GM10266 (cell line): ENCODE measurements around the gene BFSP2.

Source experiments
- DNase-seq: peaks from one replicate; pipeline ENCODE4 v3.0.0; 2012; ENCODE audit errors: extremely low spot score
- CTCF ChIP-seq: IDR thresholded peaks from 2 replicates; pipeline ENCODE4 v1.5.1; 2012; ENCODE audit warnings: mild to moderate bottlenecking, low read depth; ENCODE audit not compliant: control insufficient read depth, insufficient read depth; ENCODE audit errors: missing control alignments

BFSP2 gene

GRCh38 chr3:133401374-133402135, 1.7 kb downstream of the BFSP2 start:
- no peak for DNase-seq
- TF ChIP-seq CTCF = no peak

GRCh38 chr3:133404920-133405319, 5.1 kb downstream of the BFSP2 start:
- no peak for DNase-seq
- no peak for TF ChIP-seq CTCF

GRCh38 chr3:133408366-133408765, 8.5 kb downstream of the BFSP2 start:
- no peak for TF ChIP-seq CTCF
- no peak for DNase-seq

GRCh38 chr3:133408961-133409360, 9.1 kb downstream of the BFSP2 start:
- no peak for TF ChIP-seq CTCF
- no peak for DNase-seq

GRCh38 chr3:133410191-133410892, 10.5 kb downstream of the BFSP2 start:
- DNase-seq = no peak
- no peak for TF ChIP-seq CTCF

- TF ChIP-seq CTCF = no peak
- no peak for DNase-seq
Observed at GRCh38 chr3:133412183-133413132, 12.6 kb downstream of the BFSP2 start.
